ENCODE measurements around the gene OR13A1.

- TF ChIP-seq REST (IDR thresholded peaks at IDR 0.05; ENCODE audit: low read depth) (no peak), RAD21 (IDR thresholded peaks at IDR 0.05; ENCODE audit: low read depth) (no peak), USF1 (IDR thresholded peaks at IDR 0.05) (no peak), NFIC (IDR thresholded peaks at IDR 0.05) (no peak), CREB1 (IDR thresholded peaks at IDR 0.05; ENCODE audit: low read depth) (no peak), MAX (IDR thresholded peaks at IDR 0.05) (no peak), FOXM1 (IDR thresholded peaks at IDR 0.05; ENCODE audit: borderline replicate concordance, low read depth) (no peak), ZBTB7A (IDR thresholded peaks at IDR 0.05; ENCODE audit: low read depth) (no peak), TAF1 (IDR thresholded peaks at IDR 0.05; ENCODE audit: low read depth) (no peak)
These were observed 12.8 kb downstream of the OR13A1 start for GRCh38 chr10:45302573-45302972.

All from Ishikawa (cell line).